SK-N-SH (cell line): ENCODE data around the gene TIAM1. TPM values are rescaled to one million over a fixed set of nuclear protein-coding genes. Genes with fewer than 3 reads are reported as not detected.

Experiments
- CTCF ChIA-PET: fragments of 300-600, 350-600 bp; formaldehyde crosslinking; extraction: SDS; loops from one replicate; lab custom pipeline; 2021; lab: Yijun Ruan, JAX
- POLR2A ChIA-PET: fragments of 350-600 bp; sonication (Branson Sonifier 250); formaldehyde crosslinking; extraction: SDS; loops from one replicate; lab custom pipeline; 2020; ENCODE audit warnings: antibody characterized with exemption, inconsistent platforms; lab: Yijun Ruan, JAX
- DNase-seq: peaks from one replicate; pipeline ENCODE4 v3.0.0; 2012
- H2AFZ ChIP-seq: fragments of 200-600 bp; sonication (generic); 2 replicates; pipeline ENCODE4 v1.8.1; 2016; ENCODE audit warnings: antibody characterized with exemption, mild to moderate bottlenecking, low read depth
- H3F3A ChIP-seq: fragments of 200-600 bp; sonication (generic); replicated peaks from 2 replicates; pipeline ENCODE3; 2016; ENCODE audit warnings: antibody characterized with exemption, mild to moderate bottlenecking; ENCODE audit not compliant: insufficient read depth
- H3K27ac ChIP-seq, 2 experiments: fragments of 200-500 bp in 1 of 2; fragments of 200-600 bp in 1 of 2; sonication (Bioruptor generic) in 1 of 2; sonication (generic), shearing (Covaris generic) in 1 of 2; 2 replicates each; pipeline versions ENCODE4 v1.5.1 to v1.6.1; 2014 to 2016; ENCODE audit warnings: low read depth in 2 of 2, inconsistent platforms in 1 of 2, low read length in 1 of 2, mild to moderate bottlenecking in 1 of 2, mixed read lengths in 1 of 2
- H3K27me3 ChIP-seq: fragments of 200-600 bp; sonication (generic), shearing (Covaris generic); 2 replicates; pipeline ENCODE4 v1.6.1; 2016; ENCODE audit warnings: mixed run types; ENCODE audit not compliant: insufficient read depth
- H3K36me3 ChIP-seq, 2 experiments: fragments of 200-500 bp in 1 of 2; fragments of 200-600 bp in 1 of 2; sonication (Bioruptor generic) in 1 of 2; sonication (generic) in 1 of 2; replicated peaks in 1 of 2; 2 replicates each; pipeline versions ENCODE3 to v1.5.1; 2014 to 2016; ENCODE audit warnings: low read length in 1 of 2, mild to moderate bottlenecking in 1 of 2; ENCODE audit not compliant: insufficient read depth in 2 of 2, control insufficient read depth in 1 of 2
- H3K4me1 ChIP-seq, 2 experiments: fragments of 200-500 bp in 1 of 2; fragments of 200-600 bp in 1 of 2; sonication (Bioruptor generic) in 1 of 2; sonication (generic), shearing (Covaris generic) in 1 of 2; 2 replicates each; pipeline versions ENCODE4 v1.5.1 to v1.6.1; 2014 to 2016; ENCODE audit warnings: low read depth in 1 of 2, low read length in 1 of 2, mixed run types in 1 of 2; ENCODE audit not compliant: insufficient read depth in 2 of 2, control insufficient read depth in 1 of 2
- H3K4me2 ChIP-seq: fragments of 200-600 bp; sonication (generic), shearing (Covaris generic); 2 replicates; pipeline ENCODE4 v1.6.1; 2017; ENCODE audit warnings: mixed run types
- H3K4me3 ChIP-seq, 2 experiments: fragments of 200-500 bp in 1 of 2; fragments of 200-600 bp in 1 of 2; sonication (Bioruptor generic) in 1 of 2; sonication (generic), shearing (Covaris generic) in 1 of 2; 2 replicates each; pipeline versions ENCODE4 v1.5.1 to v1.8.1; 2014 to 2016; ENCODE audit warnings: low read depth in 2 of 2, inconsistent platforms in 1 of 2, low read length in 1 of 2, mild to moderate bottlenecking in 1 of 2, mixed read lengths in 1 of 2, moderate library complexity in 1 of 2
- H3K79me2 ChIP-seq: fragments of 200-600 bp; sonication (generic); 2 replicates; pipeline ENCODE4 v1.8.1; 2017; ENCODE audit warnings: mild to moderate bottlenecking; ENCODE audit not compliant: insufficient read depth
- H3K9ac ChIP-seq: fragments of 200-600 bp; sonication (generic); 2 replicates; pipeline ENCODE4 v1.6.1; 2017; ENCODE audit warnings: mixed run types
- H3K9me2 ChIP-seq: fragments of 200-600 bp; sonication (generic); 2 replicates; pipeline ENCODE4 v1.6.1; 2017; ENCODE audit warnings: mixed run types
- H3K9me3 ChIP-seq: fragments of 200-600 bp; sonication (generic); 2 replicates; pipeline ENCODE4 v1.6.1; 2017; ENCODE audit warnings: mixed run types, mild to moderate bottlenecking, moderate library complexity
- H4K20me1 ChIP-seq: fragments of 200-600 bp; sonication (generic); 2 replicates; pipeline ENCODE4 v1.6.1; 2017; ENCODE audit warnings: mild to moderate bottlenecking, mixed run types; ENCODE audit not compliant: insufficient read depth
- ELF1 ChIP-seq: IDR thresholded peaks from 2 replicates; pipeline ENCODE4 v1.4.0; 2012
- EZH2phosphoT487 ChIP-seq: fragments of 200-600 bp; sonication (generic); IDR thresholded peaks from 2 replicates; pipeline ENCODE4 v1.6.1; 2017; ENCODE audit warnings: low read depth, mixed run types, mild to moderate bottlenecking, antibody characterized with exemption, moderate library complexity, borderline replicate concordance
- FOXJ3 ChIP-seq: sonication (generic); formaldehyde crosslinking; IDR thresholded peaks from 2 replicates; pipeline ENCODE4 v1.5.1; 2020; ENCODE audit warnings: mild to moderate bottlenecking, missing genetic modification reagents
- FOXM1 ChIP-seq: IDR thresholded peaks from 2 replicates; pipeline ENCODE4 v1.4.0; 2012; ENCODE audit warnings: low read depth, mild to moderate bottlenecking
- GATA2 ChIP-seq: sonication (generic); formaldehyde crosslinking; IDR thresholded peaks from 2 replicates; pipeline ENCODE4 v1.5.0; 2020; ENCODE audit warnings: mild to moderate bottlenecking, missing genetic modification reagents
- MEF2A ChIP-seq: IDR thresholded peaks from 2 replicates; pipeline ENCODE4 v1.4.0; 2012; ENCODE audit warnings: low read depth, borderline replicate concordance
- NRF1 ChIP-seq: IDR thresholded peaks from 2 replicates; pipeline ENCODE4 v1.6.1; 2012; ENCODE audit warnings: low read depth, mild to moderate bottlenecking, low read length
- POLR2AphosphoS5 ChIP-seq: IDR thresholded peaks from 2 replicates; pipeline ENCODE4 v1.6.1; 2012; ENCODE audit warnings: low read depth, low read length
- RAD21 ChIP-seq: IDR thresholded peaks from 2 replicates; pipeline ENCODE4 v1.6.1; 2012; ENCODE audit warnings: mild to moderate bottlenecking, low read length
- SIN3A ChIP-seq: IDR thresholded peaks from 2 replicates; pipeline ENCODE4 v1.6.1; 2012; ENCODE audit warnings: low read depth, mild to moderate bottlenecking, low read length, moderate library complexity, borderline replicate concordance
- SMC3 ChIP-seq: IDR thresholded peaks from 2 replicates; pipeline ENCODE4 v1.6.1; 2012; ENCODE audit warnings: low read depth, low read length, improper control_type of control experiment
- TAF1 ChIP-seq: IDR thresholded peaks from 2 replicates; pipeline ENCODE4 v1.6.1; 2012; ENCODE audit warnings: low read depth, mild to moderate bottlenecking, low read length, moderate library complexity, borderline replicate concordance
- TCF12 ChIP-seq: IDR thresholded peaks from 2 replicates; pipeline ENCODE4 v1.4.0; 2012
- YY1 ChIP-seq: IDR thresholded peaks from 2 replicates; pipeline ENCODE4 v1.4.0; 2012; ENCODE audit warnings: low read depth, mild to moderate bottlenecking
- ZBTB33 ChIP-seq: IDR thresholded peaks from 2 replicates; pipeline ENCODE4 v1.4.0; 2012; ENCODE audit warnings: low read depth, borderline replicate concordance
- WGBS: methylation state at CpG from one replicate; pipeline ENCODE4 v1.1.6; 2017; ENCODE audit warnings: low lambda C conversion rate; 5-methylcytosine and 5-hydroxymethylcytosine counted together
- polyA plus RNA-seq, 3 experiments: library from polyadenylated mRNA; depleted of rRNA; stranded (reverse); fragments of >200 nt; gene quantifications; 2 replicates each; pipeline ENCODE4 v1.2.3, GENCODE V29; 2012
- TF ChIP-seq, protein P1 (sequence below): fragments of 150-350 bp; IDR thresholded peaks from 2 replicates; pipeline ENCODE4 v1.6.1; 2017; ENCODE audit warnings: antibody characterized with exemption, low read length, low read depth, borderline replicate concordance
- TF ChIP-seq, protein P2 (sequence below): fragments of 150-350 bp; IDR thresholded peaks from 2 replicates; pipeline ENCODE4 v1.6.1; 2016; ENCODE audit warnings: mild to moderate bottlenecking, low read depth, low read length
- TF ChIP-seq, protein P3 (sequence below): fragments of 200-600 bp; sonication (generic); IDR thresholded peaks from 2 replicates; pipeline ENCODE4 v1.6.1; 2017; ENCODE audit warnings: antibody characterized with exemption, mild to moderate bottlenecking, moderate library complexity

Gene TIAM1
- polyA plus RNA-seq, 1 of the 3 experiments (the other 2 are of a cell fraction): 1.7 TPM

DNA sequence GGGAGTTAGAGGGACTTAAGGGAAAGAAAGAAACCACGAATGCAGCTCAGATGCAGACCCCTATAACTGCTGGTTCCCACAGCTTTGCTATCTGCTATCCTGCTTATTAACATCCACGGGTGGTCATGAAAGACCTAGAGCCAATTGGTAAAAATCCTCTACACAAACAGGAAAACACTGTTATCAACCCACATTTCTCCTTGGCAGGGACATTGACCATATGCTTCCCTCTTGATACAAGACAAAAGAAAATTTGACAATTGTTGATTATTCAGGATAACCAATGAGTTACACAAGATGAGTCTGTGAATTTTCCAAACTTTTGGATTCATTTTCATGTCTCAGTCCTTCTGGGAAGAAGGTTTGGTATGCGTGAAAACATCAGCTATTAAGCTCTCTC, 90.4 kb downstream of the TIAM1 start:
- no peak overlapping the region for H3K4me2 ChIP-seq
- H3K27ac ChIP-seq: peak overlapping the region in 1 of 2 experiments; percentile 74; a peak in 1 of 4 replicates
- H3F3A ChIP-seq: no peaks in the 10 kb centered on the region
- CTCF ChIA-PET: no interaction called here
- DNase-seq: no peak
- no peaks in the 10 kb centered on the region for H3K27me3 ChIP-seq
- H3K9me2 ChIP-seq: no peaks in the 10 kb centered on the region
- no peaks in the 10 kb centered on the region for H4K20me1 ChIP-seq
- POLR2A ChIA-PET: no interaction called here
- 59% methylated on average over 3 of the region's 3 CpGs for WGBS
- no peaks in the 10 kb centered on the region for H3K36me3 ChIP-seq
- no peak overlapping the region for H3K4me3 ChIP-seq
- no peaks in the 10 kb centered on the region for H3K79me2 ChIP-seq
- peaks cover 0 to 21% of the 10 kb centered on the region in 2 experiments; a peak in 1 of 4 replicates for H3K4me1 ChIP-seq
- no peak for TF ChIP-seq TCF12
- TF ChIP-seq POLR2AphosphoS5: no peak
- TF ChIP-seq, protein P1, sequence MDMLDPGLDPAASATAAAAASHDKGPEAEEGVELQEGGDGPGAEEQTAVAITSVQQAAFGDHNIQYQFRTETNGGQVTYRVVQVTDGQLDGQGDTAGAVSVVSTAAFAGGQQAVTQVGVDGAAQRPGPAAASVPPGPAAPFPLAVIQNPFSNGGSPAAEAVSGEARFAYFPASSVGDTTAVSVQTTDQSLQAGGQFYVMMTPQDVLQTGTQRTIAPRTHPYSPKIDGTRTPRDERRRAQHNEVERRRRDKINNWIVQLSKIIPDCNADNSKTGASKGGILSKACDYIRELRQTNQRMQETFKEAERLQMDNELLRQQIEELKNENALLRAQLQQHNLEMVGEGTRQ: no peak
- no peak for TF ChIP-seq ZBTB33
- no peak for TF ChIP-seq YY1
- no peak for TF ChIP-seq ELF1
- no peak for TF ChIP-seq MEF2A
- TF ChIP-seq RAD21: no peak
- TF ChIP-seq SIN3A: no peak
- TF ChIP-seq SMC3: no peak
- TF ChIP-seq TAF1: no peak
- no peak for TF ChIP-seq NRF1
- TF ChIP-seq FOXJ3 (CRISPR knock-in tag): no peak
- no peak for TF ChIP-seq FOXM1
- no peak for TF ChIP-seq GATA2 (CRISPR knock-in tag)
- TF ChIP-seq, protein P2, sequence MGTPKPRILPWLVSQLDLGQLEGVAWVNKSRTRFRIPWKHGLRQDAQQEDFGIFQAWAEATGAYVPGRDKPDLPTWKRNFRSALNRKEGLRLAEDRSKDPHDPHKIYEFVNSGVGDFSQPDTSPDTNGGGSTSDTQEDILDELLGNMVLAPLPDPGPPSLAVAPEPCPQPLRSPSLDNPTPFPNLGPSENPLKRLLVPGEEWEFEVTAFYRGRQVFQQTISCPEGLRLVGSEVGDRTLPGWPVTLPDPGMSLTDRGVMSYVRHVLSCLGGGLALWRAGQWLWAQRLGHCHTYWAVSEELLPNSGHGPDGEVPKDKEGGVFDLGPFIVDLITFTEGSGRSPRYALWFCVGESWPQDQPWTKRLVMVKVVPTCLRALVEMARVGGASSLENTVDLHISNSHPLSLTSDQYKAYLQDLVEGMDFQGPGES: no peak
- TF ChIP-seq, protein P3, sequence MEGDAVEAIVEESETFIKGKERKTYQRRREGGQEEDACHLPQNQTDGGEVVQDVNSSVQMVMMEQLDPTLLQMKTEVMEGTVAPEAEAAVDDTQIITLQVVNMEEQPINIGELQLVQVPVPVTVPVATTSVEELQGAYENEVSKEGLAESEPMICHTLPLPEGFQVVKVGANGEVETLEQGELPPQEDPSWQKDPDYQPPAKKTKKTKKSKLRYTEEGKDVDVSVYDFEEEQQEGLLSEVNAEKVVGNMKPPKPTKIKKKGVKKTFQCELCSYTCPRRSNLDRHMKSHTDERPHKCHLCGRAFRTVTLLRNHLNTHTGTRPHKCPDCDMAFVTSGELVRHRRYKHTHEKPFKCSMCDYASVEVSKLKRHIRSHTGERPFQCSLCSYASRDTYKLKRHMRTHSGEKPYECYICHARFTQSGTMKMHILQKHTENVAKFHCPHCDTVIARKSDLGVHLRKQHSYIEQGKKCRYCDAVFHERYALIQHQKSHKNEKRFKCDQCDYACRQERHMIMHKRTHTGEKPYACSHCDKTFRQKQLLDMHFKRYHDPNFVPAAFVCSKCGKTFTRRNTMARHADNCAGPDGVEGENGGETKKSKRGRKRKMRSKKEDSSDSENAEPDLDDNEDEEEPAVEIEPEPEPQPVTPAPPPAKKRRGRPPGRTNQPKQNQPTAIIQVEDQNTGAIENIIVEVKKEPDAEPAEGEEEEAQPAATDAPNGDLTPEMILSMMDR: no peak
- no peak for TF ChIP-seq EZH2phosphoT487
- H2AFZ ChIP-seq: no peak overlapping the region
- no peaks in the 10 kb centered on the region for H3K9me3 ChIP-seq
- no peak overlapping the region for H3K9ac ChIP-seq
